GM23338 (cell line): ENCODE measurements around the gene CPE. TPM values are rescaled to one million over a fixed set of nuclear protein-coding genes. Genes with fewer than 3 reads are reported as not detected.

Source experiments
- ATAC-seq: fragments of 200-7000 bp; cut with Tn5 transposase; 3 replicates; pipeline ENCODE4 v1.9.1; 2020
- DNase-seq: peaks from one replicate; pipeline ENCODE4 v3.0.0-alpha.2; 2015; ENCODE audit warnings: low spot score
- H2AFZ ChIP-seq: fragments of 200-600 bp; sonication (generic); 2 replicates; pipeline ENCODE4 v1.8.0; 2016; ENCODE audit warnings: antibody characterized with exemption, mild to moderate bottlenecking, moderate library complexity
- H3F3A ChIP-seq: fragments of 200-600 bp; sonication (generic); replicated peaks from 2 replicates; pipeline ENCODE4 v1.8.0; 2017; ENCODE audit warnings: antibody characterized with exemption, mixed run types, low read depth
- H3K27ac ChIP-seq: fragments of 200-600 bp; sonication (generic); 2 replicates; pipeline ENCODE4 v1.6.1; 2016; ENCODE audit warnings: low read depth
- H3K27me3 ChIP-seq: fragments of 200-600 bp; sonication (generic); 2 replicates; pipeline ENCODE4 v1.8.0; 2016; ENCODE audit warnings: mild to moderate bottlenecking, mixed run types, moderate library complexity; ENCODE audit not compliant: insufficient read depth
- H3K36me3 ChIP-seq: fragments of 200-600 bp; sonication (generic); 2 replicates; pipeline ENCODE4 v1.8.0; 2016; ENCODE audit warnings: mild to moderate bottlenecking; ENCODE audit not compliant: insufficient read depth
- H3K4me1 ChIP-seq: fragments of 200-600 bp; sonication (generic); 2 replicates; pipeline ENCODE4 v1.8.0; 2016; ENCODE audit warnings: mild to moderate bottlenecking, moderate library complexity; ENCODE audit not compliant: insufficient read depth
- H3K4me2 ChIP-seq: fragments of 200-600 bp; sonication (generic); 2 replicates; pipeline ENCODE4 v1.7.1; 2017; ENCODE audit warnings: mixed run types
- H3K4me3 ChIP-seq: fragments of 200-600 bp; sonication (generic); 2 replicates; pipeline ENCODE4 v1.6.1; 2016; ENCODE audit warnings: mixed run types
- H3K79me2 ChIP-seq: fragments of 200-600 bp; sonication (generic); replicated peaks from 2 replicates; pipeline ENCODE4 v1.8.0; 2017; ENCODE audit warnings: mild to moderate bottlenecking; ENCODE audit not compliant: insufficient read depth
- H3K9me2 ChIP-seq: fragments of 200-600 bp; sonication (generic); 2 replicates; pipeline ENCODE4 v1.8.0; 2017; ENCODE audit not compliant: insufficient read depth
- H4K20me1 ChIP-seq: fragments of 200-600 bp; sonication (generic); replicated peaks from 2 replicates; pipeline ENCODE4 v1.8.0; 2017; ENCODE audit warnings: mild to moderate bottlenecking; ENCODE audit not compliant: insufficient read depth
- H3K27ac Mint-ChIP-seq: 2 replicates; pipeline ENCODE4 v1.8.0; 2020; ENCODE audit warnings: inconsistent platforms, mild to moderate bottlenecking, moderate library complexity, mixed read lengths
- H3K27me3 Mint-ChIP-seq: 3 replicates; pipeline ENCODE4 v1.8.0; 2022; ENCODE audit warnings: low read depth, mild to moderate bottlenecking, moderate library complexity, mixed read lengths, inconsistent platforms; ENCODE audit not compliant: insufficient read depth, poor library complexity
- H3K36me3 Mint-ChIP-seq: 3 replicates; pipeline ENCODE4 v1.8.0; 2021; ENCODE audit warnings: low read depth, mild to moderate bottlenecking, inconsistent platforms, moderate library complexity, mixed read lengths
- H3K4me1 Mint-ChIP-seq: 3 replicates; pipeline ENCODE4 v1.8.0; 2020; ENCODE audit warnings: mild to moderate bottlenecking, inconsistent platforms, mixed read lengths
- H3K4me3 Mint-ChIP-seq: 3 replicates; pipeline ENCODE4 v1.8.0; 2021; ENCODE audit warnings: moderate library complexity, mild to moderate bottlenecking, inconsistent platforms, mixed read lengths
- H3K9me3 Mint-ChIP-seq: 3 replicates; pipeline ENCODE4 v1.8.0; 2020; ENCODE audit warnings: moderate library complexity, mild to moderate bottlenecking, inconsistent platforms, mixed read lengths
- CREB1 ChIP-seq: fragments of 250-450 bp; sonication (Bioruptor Pico); IDR thresholded peaks from 2 replicates; pipeline ENCODE4 v1.5.0; 2020; ENCODE audit warnings: low read depth, mild to moderate bottlenecking, moderate library complexity
- CTCF ChIP-seq, 2 experiments: fragments of 200-600 bp in 1 of 2; sonication (generic) in 1 of 2; conservative IDR thresholded peaks; 2 replicates each; pipeline versions ENCODE4 v1.5.1 to v1.6.1; 2016 to 2017; ENCODE audit warnings: antibody characterized with exemption in 2 of 2, low read depth in 2 of 2, mild to moderate bottlenecking in 2 of 2, moderate library complexity in 1 of 2
- ETS1 ChIP-seq: IDR thresholded peaks from 2 replicates; pipeline ENCODE4 v1.6.1; 2016; ENCODE audit warnings: antibody characterized with exemption
- EZH2 ChIP-seq: fragments of 200-600 bp; sonication (generic); IDR thresholded peaks from one replicate; pipeline ENCODE4 v1.8.0; 2017; ENCODE audit warnings: antibody characterized with exemption, mild to moderate bottlenecking, low read depth; ENCODE audit not compliant: unreplicated experiment
- EZH2phosphoT487 ChIP-seq: fragments of 200-600 bp; sonication (generic); IDR thresholded peaks from one replicate; pipeline ENCODE4 v1.8.1; 2018; ENCODE audit warnings: antibody characterized with exemption; ENCODE audit not compliant: unreplicated experiment
- NANOG ChIP-seq: IDR thresholded peaks from 2 replicates; pipeline ENCODE4 v1.6.1; 2016; ENCODE audit warnings: antibody characterized with exemption, borderline replicate concordance
- REST ChIP-seq: IDR thresholded peaks from one replicate; pipeline ENCODE4 v1.6.1; 2018; ENCODE audit warnings: antibody characterized with exemption; ENCODE audit not compliant: unreplicated experiment
- STAT1 ChIP-seq: IDR thresholded peaks from one replicate; pipeline ENCODE4 v1.6.1; 2016; ENCODE audit warnings: antibody characterized with exemption; ENCODE audit not compliant: unreplicated experiment
- ZNF331 ChIP-seq: fragments of 250-450 bp; sonication (Bioruptor Pico); IDR thresholded peaks from 2 replicates; pipeline ENCODE4 v1.5.0; 2020; ENCODE audit warnings: low read depth, mild to moderate bottlenecking, moderate library complexity
- ZNF462 ChIP-seq: fragments of 250-450 bp; sonication (Bioruptor Pico); IDR thresholded peaks from 2 replicates; pipeline ENCODE4 v1.5.0; 2020; ENCODE audit warnings: mild to moderate bottlenecking, moderate library complexity
- polyA plus RNA-seq: library from polyadenylated mRNA; unstranded; fragments of >200 nt; fragmentation: Nextera tagmentation; extraction: Ambion mirVana; gene quantifications from 2 replicates; pipeline ENCODE4 v1.2.1, GENCODE V29; 2016
- total RNA-seq: library from RNA; depleted of rRNA; stranded (reverse); fragments of >200 nt; shearing (Covaris generic); gene quantifications from 2 replicates; pipeline ENCODE4 v1.2.3, GENCODE V29; 2014

CPE gene
- total and polyA plus RNA-seq, 2 experiments from 2014 or later = 10.3 to 16.5 TPM

- Histone ChIP-seq H4K20me1 (no peaks in the 10 kb centered on the region), H3K4me2 (no peak overlapping the region), H3K4me3 (no peak overlapping the region), H3K4me1 (peaks cover 8% of the 10 kb centered on the region), H3F3A (no peaks in the 10 kb centered on the region), H2AFZ (no peak overlapping the region), H3K79me2 (no peaks in the 10 kb centered on the region), H3K9me2 (no peaks in the 10 kb centered on the region), H3K27ac (no peak overlapping the region), H3K36me3 (no peaks in the 10 kb centered on the region), H3K27me3 (peaks cover 6% of the 10 kb centered on the region)
- Mint-ChIP-seq H3K27me3 (no peaks in the 10 kb centered on the region), H3K36me3 (no peaks in the 10 kb centered on the region), H3K4me3 (no peak overlapping the region), H3K9me3 (no peaks in the 10 kb centered on the region), H3K27ac (no peak overlapping the region), H3K4me1 (peaks cover 26% of the 10 kb centered on the region)
- TF ChIP-seq ETS1 = no peak
- no peak for TF ChIP-seq EZH2
- no peak for TF ChIP-seq CTCF (conservative IDR thresholded peaks at IDR 0.05; ENCODE audit: low read depth in 2 of 2)
- TF ChIP-seq ZNF331 (CRISPR knock-in tag) = no peak
- TF ChIP-seq NANOG = no peak
- TF ChIP-seq STAT1 = no peak
- no peak for TF ChIP-seq CREB1 (CRISPR knock-in tag)
- no peak for DNase-seq
- ATAC-seq = no peak
These were observed 6.3 kb downstream of the CPE start for GRCh38 chr4:165385126-165385525.

GRCh38 chr4:165386328-165386727, 7.5 kb downstream of the CPE start:
- Mint-ChIP-seq H3K4me3 (no peak overlapping the region), H3K9me3 (no peaks in the 10 kb centered on the region), H3K36me3 (no peaks in the 10 kb centered on the region), H3K27ac (no peak overlapping the region), H3K4me1 (peaks cover 17% of the 10 kb centered on the region), H3K27me3 (no peaks in the 10 kb centered on the region)
- Histone ChIP-seq H3F3A (no peaks in the 10 kb centered on the region), H3K27ac (no peak overlapping the region), H3K4me2 (no peak overlapping the region), H3K79me2 (no peaks in the 10 kb centered on the region), H4K20me1 (no peaks in the 10 kb centered on the region), H3K36me3 (no peaks in the 10 kb centered on the region), H3K4me1 (peaks cover 7% of the 10 kb centered on the region), H2AFZ (no peak overlapping the region), H3K4me3 (no peak overlapping the region), H3K9me2 (no peaks in the 10 kb centered on the region), H3K27me3 (no peaks in the 10 kb centered on the region)
- ATAC-seq = no peak
- no peak for DNase-seq
- no peak for TF ChIP-seq EZH2
- no peak for TF ChIP-seq EZH2phosphoT487
- TF ChIP-seq REST = no peak
- no peak for TF ChIP-seq ZNF462
- no peak for TF ChIP-seq ZNF331 (CRISPR knock-in tag)
